C1 segment of cervical spinal cord (tissue), 14 donors: ENCODE measurements around the gene CTNNBIP1.

Experiments
- DNase-seq, 14 donors: peaks; one replicate each; lab custom pipeline; 2025; lab: John Stamatoyannopoulos, UW

CTNNBIP1 gene

GRCh38 chr1:9835758-9836631 lies 74.1 kb downstream of the CTNNBIP1 start:
- peak in 9 of 14 donors; percentile 24 to 92 (median 58) for DNase-seq

GRCh38 chr1:9835404-9835757 lies 74.7 kb downstream of the CTNNBIP1 start:
- no peak for DNase-seq

- no peak for DNase-seq
Observed at GRCh38 chr1:9833632-9834031, 76.4 kb downstream of the CTNNBIP1 start.

GRCh38 chr1:9827558-9828185 lies 82.4 kb downstream of the CTNNBIP1 start:
- DNase-seq = no peak

GRCh38 chr1:9826616-9827015 lies 83.5 kb downstream of the CTNNBIP1 start:
- DNase-seq = no peak

- DNase-seq = peak in 1 of 14 donors; percentile 55
Observed at GRCh38 chr1:9826087-9826486, 84.0 kb downstream of the CTNNBIP1 start.

- DNase-seq = peak in 9 of 14 donors; percentile 11 to 73 (median 45)
Observed at GRCh38 chr1:9825093-9826074, 84.7 kb downstream of the CTNNBIP1 start.

- DNase-seq = peak in 1 of 14 donors; percentile 57
Observed at GRCh38 chr1:9824702-9825089, 85.4 kb downstream of the CTNNBIP1 start.

GRCh38 chr1:9823943-9824701 lies 85.9 kb downstream of the CTNNBIP1 start, which contains the start of gene CLSTN1:
CLSTN1 (minus strand) TSS chr1:9823965; CDS start chr1:9823733, 232 bp downstream.
- peak; percentile 41 to 93 (median 82) for DNase-seq

- no peak for DNase-seq
Observed at GRCh38 chr1:9823693-9823942, 86.5 kb downstream of the CTNNBIP1 start.

- peak in 4 of 14 donors; percentile 30 to 58 (median 46) for DNase-seq
Observed at GRCh38 chr1:9822897-9823692, 87.0 kb downstream of the CTNNBIP1 start.

GRCh38 chr1:9822490-9822889 lies 87.6 kb downstream of the CTNNBIP1 start:
- DNase-seq = no peak

- DNase-seq = no peak
Observed at GRCh38 chr1:9821710-9822109, 88.4 kb downstream of the CTNNBIP1 start.

GRCh38 chr1:9820521-9820920 lies 89.5 kb downstream of the CTNNBIP1 start:
- DNase-seq = no peak

- DNase-seq = no peak
Observed at GRCh38 chr1:9817734-9818133, 92.3 kb downstream of the CTNNBIP1 start.

- DNase-seq = no peak
Observed at GRCh38 chr1:9816199-9816598, 93.9 kb downstream of the CTNNBIP1 start.

GRCh38 chr1:9815150-9815549 lies 94.9 kb downstream of the CTNNBIP1 start:
- no peak for DNase-seq

GRCh38 chr1:9814619-9815018 lies 95.5 kb downstream of the CTNNBIP1 start:
- no peak for DNase-seq

- no peak for DNase-seq
Observed at GRCh38 chr1:9811239-9811966, 98.7 kb downstream of the CTNNBIP1 start.

- no peak for DNase-seq
Observed at GRCh38 chr1:9809100-9809510, 101.0 kb downstream of the CTNNBIP1 start.
